ENCODE data around the gene OR8B8.
"Not testable (repeated sequence)": the region's sequence is repeated elsewhere in the genome, so short reads cannot be mapped to it uniquely, and the experiment has no call there.

OR8B8 gene

GRCh38 chr11:124442442-124442841, 3.1 kb downstream of the OR8B8 start:
- DNase-seq (ENCODE audit: low read depth in 2 of 2, low spot score in 1 of 2) = no peak

DNA sequence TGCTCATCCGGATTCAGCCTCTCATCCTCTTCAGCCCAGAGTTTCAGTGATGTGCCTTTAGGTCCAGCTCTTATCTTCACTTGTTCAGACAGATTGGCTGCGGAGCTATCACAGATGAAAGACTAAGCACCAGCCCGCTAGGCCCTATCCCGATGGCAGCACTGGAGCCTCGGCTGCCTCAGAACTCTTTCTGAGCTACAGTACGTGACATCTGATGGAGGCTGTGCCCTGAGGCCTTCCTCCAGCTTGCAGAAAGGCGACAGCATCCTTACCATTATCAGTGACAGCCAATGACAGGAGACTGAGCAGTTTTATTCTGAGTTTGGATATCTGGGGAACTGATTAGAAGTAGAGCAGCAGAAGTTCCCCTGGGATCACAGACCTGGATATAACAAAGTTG, 4.0 kb downstream of the OR8B8 start:
- no peak for DNase-seq (ENCODE audit: low read depth in 2 of 2, low spot score in 1 of 2)

- no peak for DNase-seq (ENCODE audit: low read depth in 2 of 2, low spot score in 1 of 2)
These were observed 4.4 kb downstream of the OR8B8 start for GRCh38 chr11:124441081-124441480.

DNA sequence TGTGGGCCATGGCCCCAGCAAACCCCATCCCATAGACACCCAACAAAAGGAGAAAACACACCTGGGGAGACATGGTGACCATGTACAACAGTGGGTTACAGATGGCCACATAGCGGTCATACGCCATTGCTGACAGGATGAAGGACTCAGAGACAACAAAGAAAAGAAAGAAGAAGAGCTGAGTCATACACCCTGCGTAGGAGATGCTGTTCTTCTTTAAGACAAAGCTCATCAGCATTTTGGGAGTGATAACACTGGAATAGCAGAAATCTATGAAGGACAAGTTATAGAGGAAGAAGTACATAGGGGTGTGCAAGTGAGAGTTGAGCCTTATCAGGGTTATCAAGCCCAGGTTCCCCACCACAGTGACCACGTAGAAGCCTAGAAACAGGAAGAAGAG, 4.9 kb downstream of the OR8B8 start:
- DNase-seq (ENCODE audit: low read depth in 2 of 2, low spot score in 1 of 2) = no peak

DNA sequence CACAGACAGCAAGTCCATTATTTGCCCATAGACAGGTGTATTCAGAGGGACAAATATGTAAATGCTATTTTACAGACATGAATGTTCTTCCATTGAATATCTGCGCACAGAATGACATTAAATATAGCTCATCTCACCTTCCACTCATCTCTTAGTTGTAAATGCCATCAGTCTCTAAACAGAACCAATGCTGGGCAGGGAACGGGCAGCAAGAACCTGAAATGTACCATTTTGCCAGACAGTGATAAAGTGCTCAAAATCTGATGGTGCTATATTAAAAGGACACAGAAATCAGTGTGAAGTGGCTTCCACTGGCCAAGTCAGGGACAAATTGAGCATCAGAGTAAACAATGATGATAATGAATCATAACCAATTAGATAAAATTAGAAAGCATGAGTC, 10.8 kb downstream of the OR8B8 start:
- no peak for DNase-seq (ENCODE audit: low read depth in 2 of 2, low spot score in 1 of 2)

DNA sequence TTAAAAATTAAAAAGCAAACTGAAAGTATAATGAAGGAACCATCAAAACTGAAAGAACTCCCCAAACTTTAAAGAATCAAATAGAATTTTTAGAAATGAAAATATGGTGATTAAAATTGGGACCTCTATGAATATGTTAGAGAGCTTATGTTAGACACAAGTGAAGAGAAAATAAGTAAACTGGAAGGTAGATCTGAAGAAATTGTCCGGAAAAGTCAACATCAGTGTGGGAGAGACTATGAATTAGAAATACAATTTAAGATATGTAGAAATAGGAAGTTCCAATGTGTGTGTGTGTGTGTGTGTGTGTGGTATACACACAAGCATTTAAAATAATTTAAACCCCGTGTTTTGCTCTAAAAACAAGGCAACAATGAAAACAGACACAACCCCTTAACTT, 15.9 kb downstream of the OR8B8 start:
- no peak for DNase-seq (ENCODE audit: low read depth in 2 of 2, low spot score in 1 of 2)

DNA sequence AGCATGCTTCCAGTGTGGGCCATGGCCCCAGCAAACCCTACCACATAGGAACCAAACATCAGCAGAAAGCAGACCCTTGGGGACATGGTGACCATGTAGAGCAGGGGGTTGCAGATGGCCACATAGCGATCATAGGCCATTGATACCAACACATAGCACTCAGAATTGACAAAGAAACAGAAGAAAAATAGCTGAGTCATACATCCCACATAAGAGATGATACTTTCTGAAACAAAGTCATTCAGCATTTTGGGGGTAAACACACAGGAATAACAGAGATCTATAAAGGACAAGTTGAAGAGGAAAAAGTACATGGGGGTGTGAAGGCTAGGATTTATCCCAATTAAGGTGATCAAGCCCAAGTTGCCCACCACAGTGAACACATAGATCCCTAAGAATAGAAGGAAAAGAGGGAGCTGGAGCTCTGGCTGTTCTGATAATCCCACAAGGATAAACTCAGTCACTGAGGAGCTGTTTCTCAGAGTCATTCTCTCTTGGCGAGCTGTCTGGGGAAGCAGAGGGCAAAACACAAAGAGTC, 21.0 kb downstream of the OR8B8 start, which contains the start of gene OR8B4:
TSS of gene OR8B4 (minus strand) at position 488 of the 538 bp plus-strand sequence. CDS start at position 488, 0 bp downstream.
- DNase-seq (ENCODE audit: low read depth in 2 of 2, low spot score in 1 of 2) = no peak

GRCh38 chr11:124421043-124421442, 24.5 kb downstream of the OR8B8 start:
- no peak for DNase-seq (ENCODE audit: low read depth in 2 of 2, low spot score in 1 of 2)

GRCh38 chr11:124415356-124415923, 30.1 kb downstream of the OR8B8 start:
- DNase-seq (ENCODE audit: low read depth in 2 of 2, low spot score in 1 of 2) = no peak

GRCh38 chr11:124409906-124410305, 35.6 kb downstream of the OR8B8 start:
- no peak for DNase-seq (ENCODE audit: low read depth in 2 of 2, low spot score in 1 of 2)

- DNase-seq (ENCODE audit: low read depth in 2 of 2, low spot score in 1 of 2) = no peak
These were observed 39.9 kb downstream of the OR8B8 start for GRCh38 chr11:124405581-124405980.

- DNase-seq (ENCODE audit: low read depth in 2 of 2, low spot score in 1 of 2) = not testable (repeated sequence)
These were observed 42.3 kb downstream of the OR8B8 start for GRCh38 chr11:124403186-124403585.

DNA sequence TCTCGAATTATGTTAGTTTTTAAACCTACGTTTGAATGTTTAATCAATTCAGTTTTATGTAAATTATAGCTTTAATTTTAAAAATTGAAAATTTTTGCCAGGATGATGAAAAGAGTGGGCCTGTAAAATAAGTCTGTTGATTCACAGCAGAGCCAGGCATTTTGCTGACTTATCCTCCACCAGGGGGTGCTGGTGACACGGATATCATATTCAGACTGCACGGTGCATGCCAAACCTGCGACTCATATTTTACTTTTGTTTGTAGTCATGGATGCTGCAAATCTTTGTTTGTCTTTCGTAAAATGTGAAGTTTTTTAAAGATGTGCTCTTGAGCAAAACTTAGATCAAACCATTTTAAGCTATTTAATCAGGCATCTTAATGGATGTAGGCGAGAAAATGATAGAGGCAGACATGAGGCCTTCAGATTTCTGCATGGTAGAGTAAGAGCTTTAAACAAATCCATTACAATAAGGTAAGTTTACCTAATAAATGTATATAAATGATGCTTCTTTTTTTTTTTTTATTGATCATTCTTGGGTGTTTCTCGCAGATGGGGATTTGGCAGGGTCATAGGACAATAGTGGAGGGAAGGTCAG, 43.1 kb downstream of the OR8B8 start:
- DNase-seq (ENCODE audit: low read depth in 2 of 2, low spot score in 1 of 2) = peak in 1 of 2 donors; percentile 3

GRCh38 chr11:124398924-124399323, 46.6 kb downstream of the OR8B8 start, which contains the start of gene OR8B3:
Gene OR8B3 (minus strand): TSS chr11:124399024. CDS start chr11:124397351, 1,673 bp downstream.
- no peak for DNase-seq (ENCODE audit: low read depth in 2 of 2, low spot score in 1 of 2)

GRCh38 chr11:124396847-124397246, 48.6 kb downstream of the OR8B8 start:
- DNase-seq (ENCODE audit: low read depth in 2 of 2, low spot score in 1 of 2) = not testable (repeated sequence)

DNA sequence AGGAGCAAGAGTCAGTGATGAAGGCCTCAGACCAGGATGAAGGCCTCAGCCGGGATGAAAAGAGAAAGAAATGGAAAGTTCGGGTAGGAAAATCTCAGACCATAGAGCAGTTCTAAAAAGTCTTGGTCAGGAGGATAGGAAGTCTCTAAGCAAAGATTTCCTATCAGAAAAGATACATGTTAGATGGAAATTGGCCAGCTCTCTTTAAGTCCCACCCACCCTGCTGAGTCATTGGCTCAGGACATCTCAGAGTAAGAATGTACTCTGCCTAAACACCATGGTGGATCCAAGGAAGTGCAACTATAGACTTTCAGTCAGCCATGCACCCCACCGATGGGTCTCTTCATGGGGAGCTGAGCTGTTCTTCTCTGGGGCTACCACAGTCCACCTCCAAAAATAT, 51.1 kb downstream of the OR8B8 start:
- DNase-seq (ENCODE audit: low read depth in 2 of 2, low spot score in 1 of 2) = no peak

All from stimulated activated CD8-positive, alpha-beta memory T cell treated with anti-CD3 and anti-CD28 coated beads, Interleukin-4, amount 100 ng/mL, for 1 hour (primary cell).